ENCODE data around the gene SAMD5. TPM values are rescaled to one million over a fixed set of nuclear protein-coding genes. Genes with fewer than 3 reads are reported as not detected.

SAMD5 gene
- total and polyA plus RNA-seq, 2 of the 8 experiments (the other 6 are each of a cell fraction or from before 2014, with no cell fraction given) = 0.02 to 0.04 TPM

DNA sequence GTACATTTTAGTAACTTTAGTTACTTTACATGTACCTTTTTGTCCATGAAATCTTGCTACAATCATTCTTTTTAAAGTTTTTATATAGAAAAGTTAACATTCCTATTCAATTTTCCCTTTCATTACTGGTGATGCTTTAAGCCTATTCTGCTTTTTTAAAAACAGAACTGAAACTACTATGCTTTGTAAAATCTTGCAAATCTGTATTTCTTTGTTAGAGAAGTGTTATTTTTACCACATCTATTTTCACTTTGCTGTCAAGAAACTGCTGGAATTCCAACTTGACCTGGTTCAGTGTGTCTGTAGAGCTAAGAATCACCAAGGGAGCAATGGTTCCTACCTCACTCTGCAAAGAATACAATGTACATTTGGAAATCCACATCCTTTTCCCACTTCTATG, 21.8 kb upstream of the SAMD5 start:
- Histone ChIP-seq H3K36me3 (ENCODE audit: control insufficient read depth in 2 of 4, insufficient read depth in 4 of 4, low read length in 3 of 4) (no peaks in the 10 kb centered on the region), H2AFZ (ENCODE audit: low read length) (no peak overlapping the region), H3K4me1 (replicated peaks in 1 of 4; ENCODE audit: control insufficient read depth in 3 of 4, insufficient read depth in 4 of 4, low read length in 3 of 4) (no peaks in the 10 kb centered on the region), H3K27ac (ENCODE audit: low read depth, low read length) (no peak overlapping the region), H3K23me2 (ENCODE audit: low read depth, low read length) (no peaks in the 10 kb centered on the region), H2AK5ac (ENCODE audit: low read depth, low read length) (no peak overlapping the region), H3K9ac (replicated peaks in 1 of 4; ENCODE audit: extremely low read depth in 1 of 4, low read depth in 3 of 4, low read length in 3 of 4) (no peak overlapping the region), H3K4me3 (ENCODE audit: extremely low read depth in 1 of 4, insufficient read depth in 2 of 4, low read depth in 3 of 4, low read length in 4 of 4) (no peak overlapping the region), H2BK15ac (ENCODE audit: low read length) (no peak overlapping the region), H4K91ac (replicated peaks; ENCODE audit: insufficient read length, low read length) (no peak overlapping the region), H3K18ac (ENCODE audit: extremely low read depth, low read length) (no peak overlapping the region), H3K23ac (ENCODE audit: insufficient read length) (no peak overlapping the region), H3K79me2 (ENCODE audit: control insufficient read depth in 1 of 2, insufficient read depth in 2 of 2, low read length in 2 of 2) (no peaks in the 10 kb centered on the region), H2BK12ac (ENCODE audit: low read depth, low read length) (no peak overlapping the region), H2BK120ac (replicated peaks; ENCODE audit: low read depth, low read length) (no peak overlapping the region), H3K4me2 (ENCODE audit: insufficient read depth in 1 of 2, low read depth in 2 of 2, low read length in 2 of 2) (no peak overlapping the region), H2BK5ac (ENCODE audit: low read depth, low read length) (no peak overlapping the region), H3K56ac (replicated peaks; ENCODE audit: insufficient read length, low read depth, low read length) (no peak overlapping the region), H3K27me3 (replicated peaks in 1 of 4; ENCODE audit: control insufficient read depth in 3 of 4, extremely low read depth in 1 of 4, insufficient read depth in 3 of 4, low read length in 3 of 4) (no peaks in the 10 kb centered on the region), H4K8ac (ENCODE audit: extremely low read depth, insufficient read depth, low read length) (no peak overlapping the region), H4K5ac (ENCODE audit: insufficient read length, low read depth, low read length) (no peak overlapping the region), H3K4ac (replicated peaks; ENCODE audit: insufficient read length, low read depth, low read length) (no peak overlapping the region), H3K79me1 (ENCODE audit: low read depth, low read length) (no peaks in the 10 kb centered on the region), H2BK20ac (ENCODE audit: low read length) (no peak overlapping the region), H3K9me3 (ENCODE audit: insufficient read depth in 2 of 2, low read depth in 1 of 2, low read length in 1 of 2) (no peaks in the 10 kb centered on the region), H4K20me1 (replicated peaks in 1 of 2; ENCODE audit: control insufficient read depth in 1 of 2, insufficient read depth in 2 of 2, low read length in 2 of 2) (no peaks in the 10 kb centered on the region), H3K14ac (ENCODE audit: insufficient read length) (no peak overlapping the region)
- TF ChIP-seq ASH2L (IDR thresholded peaks at IDR 0.05; ENCODE audit: low read length) = no peak
- no peak for TF ChIP-seq CTBP2 (IDR thresholded peaks at IDR 0.05; ENCODE audit: borderline replicate concordance, insufficient read depth, insufficient read length, low read length)
- ChIA-PET POLR2A (ENCODE audit: partially characterized antibody) (no interaction called here), CTCF (ENCODE audit: partially characterized antibody) (interaction anchor here (1.6 kb wide), 1 partner anchor 679 kb away, joined by 3 read pairs; no protein-coding TSS in a partner anchor)
- DNase-seq (ENCODE audit: low read depth in 1 of 2, low spot score in 2 of 2) (no peak), FAIRE-seq (no peak)

All from H1 (cell line).